ENCODE results near the gene SYT17. TPM values are rescaled to one million over a fixed set of nuclear protein-coding genes. Genes with fewer than 3 reads are reported as not detected.

The SYT17 gene
- total and polyA plus RNA-seq, 2 experiments from 2014 or later: 6.7 to 6.9 TPM

- Histone ChIP-seq H3K4me2 (no peak overlapping the region), H2AFZ (no peak overlapping the region), H3K27ac (no peak overlapping the region), H3K4me3 (no peak overlapping the region), H3K9me2 (replicated peaks; ENCODE audit: insufficient read depth) (no peaks in the 10 kb centered on the region), H3K27me3 (no peaks in the 10 kb centered on the region), H3K79me2 (no peaks in the 10 kb centered on the region), H4K20me1 (ENCODE audit: insufficient read depth, poor library complexity, severe bottlenecking) (no peaks in the 10 kb centered on the region), H3K4me1 (ENCODE audit: insufficient read depth) (no peaks in the 10 kb centered on the region), H3K9me3 (ENCODE audit: low read depth) (no peaks in the 10 kb centered on the region), H3K36me3 (replicated peaks; ENCODE audit: insufficient read depth, low read depth) (no peaks in the 10 kb centered on the region)
- DNase-seq (ENCODE audit: low spot score): no peak
- no peak for TF ChIP-seq EZH2 (IDR thresholded peaks at IDR 0.05; ENCODE audit: borderline replicate concordance)
- no peak for TF ChIP-seq EZH2phosphoT487 (IDR thresholded peaks at IDR 0.05; ENCODE audit: low read depth, severe bottlenecking, unreplicated experiment)
- no peak for TF ChIP-seq CTCF (IDR thresholded peaks at IDR 0.05; ENCODE audit: poor library complexity)
- WGBS (ENCODE audit: low lambda C conversion rate, missing lambda C conversion rate): 83% methylated on average over 4 of the region's 4 CpGs
Measured at GRCh38 chr16:19287241-19287640, 119.2 kb downstream of the SYT17 start.

GRCh38 chr16:19288872-19289799, 121.1 kb downstream of the SYT17 start:
- no peaks in the 10 kb centered on the region for H3K36me3 ChIP-seq (replicated peaks; ENCODE audit: insufficient read depth, low read depth)
- no peak overlapping the region for H3K27ac ChIP-seq
- no peaks in the 10 kb centered on the region for H3K9me2 ChIP-seq (replicated peaks; ENCODE audit: insufficient read depth)
- H4K20me1 ChIP-seq (ENCODE audit: insufficient read depth, poor library complexity, severe bottlenecking): no peaks in the 10 kb centered on the region
- H3K4me1 ChIP-seq (ENCODE audit: insufficient read depth): no peaks in the 10 kb centered on the region
- no peaks in the 10 kb centered on the region for H3K9me3 ChIP-seq (ENCODE audit: low read depth)
- H3K4me2 ChIP-seq: no peak overlapping the region
- H3K4me3 ChIP-seq: no peak overlapping the region
- WGBS (ENCODE audit: low lambda C conversion rate, missing lambda C conversion rate): 89% methylated on average over 7 of the region's 7 CpGs
- DNase-seq (ENCODE audit: low spot score): no peak
- no peaks in the 10 kb centered on the region for H3K27me3 ChIP-seq
- no peaks in the 10 kb centered on the region for H3K79me2 ChIP-seq
- no peak for TF ChIP-seq EZH2 (IDR thresholded peaks at IDR 0.05; ENCODE audit: borderline replicate concordance)
- TF ChIP-seq EZH2phosphoT487 (IDR thresholded peaks at IDR 0.05; ENCODE audit: low read depth, severe bottlenecking, unreplicated experiment): no peak
- H2AFZ ChIP-seq: no peak overlapping the region

- H3K27me3 ChIP-seq: no peaks in the 10 kb centered on the region
- H3K9me3 ChIP-seq (ENCODE audit: low read depth): no peaks in the 10 kb centered on the region
- H3K4me3 ChIP-seq: no peak overlapping the region
- no peaks in the 10 kb centered on the region for H3K36me3 ChIP-seq (replicated peaks; ENCODE audit: insufficient read depth, low read depth)
- WGBS (ENCODE audit: low lambda C conversion rate, missing lambda C conversion rate): 61% methylated on average over 7 of the region's 7 CpGs
- no peak overlapping the region for H3K27ac ChIP-seq
- no peaks in the 10 kb centered on the region for H3K4me1 ChIP-seq (ENCODE audit: insufficient read depth)
- no peak for TF ChIP-seq EZH2 (IDR thresholded peaks at IDR 0.05; ENCODE audit: borderline replicate concordance)
- TF ChIP-seq EZH2phosphoT487 (IDR thresholded peaks at IDR 0.05; ENCODE audit: low read depth, severe bottlenecking, unreplicated experiment): no peak
- H2AFZ ChIP-seq: no peak overlapping the region
- H4K20me1 ChIP-seq (ENCODE audit: insufficient read depth, poor library complexity, severe bottlenecking): no peaks in the 10 kb centered on the region
- H3K79me2 ChIP-seq: no peaks in the 10 kb centered on the region
- no peak for DNase-seq (ENCODE audit: low spot score)
- no peaks in the 10 kb centered on the region for H3K9me2 ChIP-seq (replicated peaks; ENCODE audit: insufficient read depth)
- no peak overlapping the region for H3K4me2 ChIP-seq
Measured at GRCh38 chr16:19289811-19290485, 121.9 kb downstream of the SYT17 start.

- Histone ChIP-seq H3K4me3 (no peak overlapping the region), H3K9me2 (replicated peaks; ENCODE audit: insufficient read depth) (no peaks in the 10 kb centered on the region), H3K4me2 (no peak overlapping the region), H3K27ac (no peak overlapping the region), H3K79me2 (no peaks in the 10 kb centered on the region), H3K9me3 (ENCODE audit: low read depth) (no peaks in the 10 kb centered on the region), H2AFZ (no peak overlapping the region), H4K20me1 (ENCODE audit: insufficient read depth, poor library complexity, severe bottlenecking) (no peaks in the 10 kb centered on the region), H3K27me3 (no peaks in the 10 kb centered on the region), H3K4me1 (ENCODE audit: insufficient read depth) (no peaks in the 10 kb centered on the region), H3K36me3 (replicated peaks; ENCODE audit: insufficient read depth, low read depth) (no peaks in the 10 kb centered on the region)
- no peak for DNase-seq (ENCODE audit: low spot score)
- 95% methylated on average over 2 of the region's 2 CpGs for WGBS (ENCODE audit: low lambda C conversion rate, missing lambda C conversion rate)
- TF ChIP-seq EZH2 (IDR thresholded peaks at IDR 0.05; ENCODE audit: borderline replicate concordance) (no peak), EZH2phosphoT487 (IDR thresholded peaks at IDR 0.05; ENCODE audit: low read depth, severe bottlenecking, unreplicated experiment) (no peak), CTCF (IDR thresholded peaks at IDR 0.05; ENCODE audit: poor library complexity) (no peak)
Measured at GRCh38 chr16:19290860-19291259, 122.8 kb downstream of the SYT17 start.

Data from hepatocyte (in vitro differentiated cells).